Suprapubic skin (tissue), 4 donors: ENCODE measurements around the gene ARID1A.

Source experiments
- CTCF ChIP-seq, 2 donors: fragments of 200-600 bp in 1 of 2; fragments of 450-650 bp in 1 of 2; sonication (generic) in 1 of 2; IDR thresholded peaks; one replicate each; pipeline ENCODE4 v1.5.1; 2016 to 2019; ENCODE audit warnings: antibody characterized with exemption in 2 of 2, mild to moderate bottlenecking in 1 of 2, moderate library complexity in 1 of 2
- EP300 ChIP-seq: sonication (generic); formaldehyde crosslinking; IDR thresholded peaks from one replicate; pipeline ENCODE4 v1.6.1; 2017; ENCODE audit warnings: antibody characterized with exemption
- POLR2A ChIP-seq, 2 donors: fragments of 450-650 bp; IDR thresholded peaks; one replicate each; pipeline ENCODE4 v1.6.1; 2017; ENCODE audit warnings: antibody characterized with exemption in 2 of 2, mild to moderate bottlenecking in 2 of 2, moderate library complexity in 2 of 2
- POLR2AphosphoS5 ChIP-seq, 3 donors: sonication (generic); formaldehyde crosslinking; IDR thresholded peaks; one replicate each; pipeline ENCODE4 v1.6.1; 2017; ENCODE audit warnings: antibody characterized with exemption in 3 of 3

GRCh38 chr1:26666855-26667254 lies 29.0 kb upstream of the ARID1A start:
- no peak for TF ChIP-seq POLR2A (IDR thresholded peaks at IDR 0.05)
- TF ChIP-seq POLR2AphosphoS5 (IDR thresholded peaks at IDR 0.05), result no peak
- TF ChIP-seq CTCF (IDR thresholded peaks at IDR 0.05), result no peak
- no peak for TF ChIP-seq EP300
